NCI-H2107 treated with DMSO at 0.1 percent for 48 hours (cell line): ENCODE measurements around the gene CYBC1.

Source experiments
- DNase-seq: peaks from one replicate; lab custom pipeline; 2025; ENCODE audit not compliant: unreplicated experiment; lab: John Stamatoyannopoulos, UW

The CYBC1 gene

GRCh38 chr17:82411396-82412053, 39.0 kb downstream of the CYBC1 start:
- no peak for DNase-seq

GRCh38 chr17:82410014-82410716, 40.4 kb downstream of the CYBC1 start:
- no peak for DNase-seq

GRCh38 chr17:82408938-82409318, 41.6 kb downstream of the CYBC1 start:
- no peak for DNase-seq

- peak; percentile 92 for DNase-seq
These were observed 42.1 kb downstream of the CYBC1 start for GRCh38 chr17:82408288-82408937.

- peak; percentile 41 for DNase-seq
These were observed 43.3 kb downstream of the CYBC1 start for GRCh38 chr17:82407255-82407654.

GRCh38 chr17:82406131-82406671, 44.4 kb downstream of the CYBC1 start:
- no peak for DNase-seq

- DNase-seq = no peak
These were observed 45.5 kb downstream of the CYBC1 start for GRCh38 chr17:82405051-82405450.

GRCh38 chr17:82403662-82404660, 46.6 kb downstream of the CYBC1 start:
- no peak for DNase-seq

GRCh38 chr17:82402865-82403264, 47.7 kb downstream of the CYBC1 start:
- no peak for DNase-seq

GRCh38 chr17:82400830-82401229, 49.7 kb downstream of the CYBC1 start:
- no peak for DNase-seq

GRCh38 chr17:82400206-82400605, 50.3 kb downstream of the CYBC1 start:
- no peak for DNase-seq

GRCh38 chr17:82399601-82400101, 50.9 kb downstream of the CYBC1 start:
- peak; percentile 54 for DNase-seq

- no peak for DNase-seq
These were observed 51.5 kb downstream of the CYBC1 start for GRCh38 chr17:82399041-82399441.

GRCh38 chr17:82397449-82398335, 52.9 kb downstream of the CYBC1 start:
- DNase-seq = no peak

- DNase-seq = no peak
These were observed 53.7 kb downstream of the CYBC1 start for GRCh38 chr17:82396601-82397435.

GRCh38 chr17:82394278-82394677, 56.3 kb downstream of the CYBC1 start:
- no peak for DNase-seq

- no peak for DNase-seq
These were observed 57.6 kb downstream of the CYBC1 start for GRCh38 chr17:82392941-82393340.
